AG08396 (cell line): ENCODE results near the gene GGT5.
A peak's percentile ranks its signal among the peaks of the same experiment; 100 is the strongest.
"Not testable (repeated sequence)": the region's sequence is repeated elsewhere in the genome, so short reads cannot be mapped to it uniquely, and the experiment has no call there.

Source experiments
- DNase-seq: peaks from one replicate; pipeline ENCODE4 v3.0.0; 2012; ENCODE audit warnings: low spot score, mixed read lengths

The GGT5 gene

DNA sequence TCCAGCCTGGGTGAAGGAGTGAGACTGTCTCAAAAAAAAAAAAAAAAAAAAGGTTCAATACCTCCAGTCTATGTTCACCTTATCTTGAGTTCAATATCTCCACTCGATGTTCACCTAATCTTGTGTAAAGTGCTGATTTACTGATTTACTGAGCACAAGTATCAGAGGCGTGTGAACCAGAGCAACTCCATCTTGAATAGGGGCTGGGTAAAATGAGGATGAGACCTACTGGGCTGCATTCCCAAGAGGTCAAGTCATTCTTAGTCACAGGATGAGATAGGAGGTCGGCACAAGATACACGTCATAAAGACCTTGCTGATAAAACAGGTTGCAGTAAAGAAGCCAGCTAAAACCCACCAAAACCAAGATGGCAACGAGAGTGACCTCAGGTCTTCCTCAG is 41.0 kb downstream of the GGT5 start:
- DNase-seq, result not testable (repeated sequence)

DNA sequence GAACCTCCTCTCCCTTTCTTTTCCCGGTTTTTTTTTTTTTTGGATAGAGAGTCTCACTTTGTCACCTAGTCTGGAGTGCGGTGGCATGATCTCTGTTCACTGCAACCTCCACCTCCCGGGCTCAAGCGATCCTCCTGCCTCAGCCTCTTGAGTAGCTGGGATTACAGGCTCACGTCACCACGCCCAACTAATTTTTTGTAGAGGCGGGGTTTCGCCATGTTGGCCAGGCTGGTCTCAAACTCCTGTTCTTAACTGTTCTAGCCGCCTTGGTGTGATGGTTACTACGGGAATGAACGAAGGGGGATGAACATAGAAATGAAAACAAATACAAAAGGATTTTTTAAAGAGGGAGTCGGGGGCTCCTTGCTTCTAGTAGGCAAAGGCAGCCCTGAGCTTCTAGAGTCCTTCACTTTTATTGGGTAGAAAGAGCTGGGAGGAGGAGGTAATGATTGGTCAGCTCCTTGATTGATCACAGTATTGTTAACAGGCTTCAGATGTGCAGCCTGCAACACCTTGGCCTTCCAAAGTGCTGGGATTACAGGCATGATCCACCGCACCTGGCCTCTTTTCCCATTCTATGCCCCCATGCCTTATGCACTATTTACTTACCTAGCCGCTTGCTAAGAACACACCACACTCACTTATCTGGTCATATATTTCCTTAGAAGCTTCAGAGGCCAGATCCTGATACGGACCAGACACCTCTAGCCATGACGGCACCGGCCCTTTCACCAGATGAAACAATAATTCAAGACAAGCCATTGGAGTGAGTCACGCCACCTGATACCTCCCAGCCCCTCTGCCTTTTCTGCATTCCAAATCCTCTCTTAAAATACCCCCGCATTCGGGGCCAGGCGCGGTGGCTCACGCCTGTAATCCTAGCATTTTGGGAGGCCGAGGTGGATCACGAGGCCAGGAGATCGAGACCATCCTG is 42.9 kb downstream of the GGT5 start:
- DNase-seq, result no peak

DNA sequence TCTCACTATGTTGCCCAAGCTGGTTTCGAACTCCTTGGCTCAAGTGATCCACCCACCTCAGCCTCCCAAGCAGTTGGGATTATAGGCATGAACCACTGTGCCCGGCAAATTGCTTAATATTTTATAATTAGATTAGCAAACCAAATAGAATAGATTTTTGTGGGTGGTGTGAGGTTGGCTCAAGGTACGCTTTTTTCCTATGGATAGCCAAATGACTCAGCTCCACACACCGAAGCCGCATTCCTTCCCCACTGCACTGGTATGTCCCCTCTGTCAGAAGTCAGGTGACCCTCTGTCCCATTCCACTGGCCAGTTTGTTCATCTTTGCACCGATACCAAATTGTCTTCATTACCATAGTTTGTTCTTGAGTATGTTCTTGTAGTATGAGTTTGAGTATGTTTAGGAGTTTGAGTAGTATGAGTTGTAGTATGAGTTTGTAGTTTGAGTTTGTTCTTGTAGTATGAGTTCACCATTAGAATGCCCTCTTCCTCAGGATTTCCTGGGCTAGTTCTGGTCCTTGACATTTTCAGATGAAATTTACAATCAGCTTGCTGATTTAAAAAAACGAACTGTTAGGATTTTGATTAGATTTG is 44.2 kb downstream of the GGT5 start:
- DNase-seq, result peak; percentile 58

DNA sequence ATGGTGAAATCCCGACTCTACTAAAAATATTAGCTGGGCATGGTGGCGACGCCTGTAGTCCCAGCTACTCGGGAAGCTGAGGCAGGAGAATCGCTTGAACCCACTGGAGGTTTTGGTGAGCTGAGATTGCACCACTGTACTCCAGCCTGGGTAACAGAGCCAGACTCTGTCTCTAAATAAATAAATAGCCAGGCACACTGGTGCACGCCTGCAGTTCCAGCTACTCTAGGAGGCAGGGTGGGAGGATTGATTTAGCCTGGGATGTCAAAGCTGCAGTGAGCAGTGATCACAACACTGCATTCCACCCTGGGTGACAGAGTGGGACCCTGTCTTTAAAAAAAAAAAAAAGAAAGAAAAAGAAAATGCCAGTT is 46.2 kb downstream of the GGT5 start:
- DNase-seq, result no peak

DNA sequence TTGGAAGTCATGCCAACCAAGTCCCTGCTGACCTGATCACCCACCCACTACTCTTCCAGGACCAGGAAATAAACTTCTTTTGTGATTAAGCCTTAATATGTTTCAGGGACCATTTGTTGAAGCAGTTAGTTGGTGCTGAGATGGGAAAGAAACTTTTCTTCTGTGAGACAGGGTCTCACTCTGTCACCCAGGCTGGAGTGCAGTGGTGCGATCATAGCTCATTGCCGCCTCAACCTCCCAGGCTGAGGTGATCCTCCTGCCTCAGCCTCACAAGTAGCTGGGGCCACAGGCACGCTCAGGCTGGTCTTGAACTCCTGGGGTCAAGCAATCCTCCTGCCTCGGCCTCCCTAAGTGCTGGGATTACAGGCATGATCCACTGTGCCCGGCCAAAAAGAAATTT is 53.0 kb downstream of the GGT5 start:
- no peak for DNase-seq

DNA sequence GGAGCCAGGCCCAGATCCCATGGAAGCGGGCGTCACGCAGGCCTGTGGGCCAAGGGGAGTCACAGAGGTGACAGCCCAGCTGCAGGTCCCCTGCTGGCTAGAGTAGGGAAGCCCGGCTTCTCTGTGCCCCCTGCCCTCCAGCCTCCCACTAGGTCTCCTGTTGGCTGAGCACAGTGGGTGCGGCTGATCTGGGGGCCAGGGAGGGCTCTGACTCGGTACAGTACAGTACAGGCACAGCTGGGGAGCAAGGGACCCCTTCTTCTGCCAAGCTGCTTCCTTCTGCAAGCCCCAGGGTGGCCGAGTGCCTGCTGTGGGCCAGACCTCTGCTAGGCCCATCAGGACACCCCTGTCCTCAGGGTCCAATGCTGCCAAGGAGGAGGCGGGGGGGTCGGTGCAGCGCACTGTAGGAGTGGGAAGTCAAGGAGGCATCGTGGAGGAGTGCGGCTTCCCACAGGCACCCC is 53.5 kb downstream of the GGT5 start:
- no peak for DNase-seq

DNA sequence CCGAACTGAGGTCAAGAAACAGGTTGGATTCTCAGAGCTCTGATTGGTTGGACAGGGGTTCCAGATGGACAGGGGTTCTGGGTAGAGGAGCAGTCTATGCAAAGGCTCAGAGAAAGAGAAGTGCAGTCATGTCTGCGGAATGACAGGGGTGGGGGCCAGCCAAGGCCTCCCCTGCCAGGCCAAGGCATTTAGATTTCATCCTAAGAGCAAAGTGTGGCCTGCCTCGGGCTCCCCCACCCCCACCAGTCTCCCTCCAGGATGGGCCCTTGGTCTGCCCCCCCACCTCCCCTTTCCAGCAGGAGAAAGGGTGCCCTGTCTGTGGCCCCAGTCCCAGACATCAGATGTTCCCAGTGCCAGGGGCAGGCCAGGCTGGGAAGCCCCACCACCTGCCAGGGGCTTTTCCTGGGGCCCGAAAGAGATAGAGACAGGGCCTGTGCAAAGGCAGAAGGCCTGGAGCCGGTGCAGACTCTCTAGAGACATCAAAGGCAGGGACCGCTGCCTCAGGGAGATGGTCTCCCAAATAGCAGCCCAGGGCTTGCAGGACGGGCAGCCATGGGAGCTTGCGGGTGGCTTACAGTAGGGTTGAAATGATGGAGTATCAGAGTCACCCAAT is 54.2 kb downstream of the GGT5 start:
- no peak for DNase-seq

DNA sequence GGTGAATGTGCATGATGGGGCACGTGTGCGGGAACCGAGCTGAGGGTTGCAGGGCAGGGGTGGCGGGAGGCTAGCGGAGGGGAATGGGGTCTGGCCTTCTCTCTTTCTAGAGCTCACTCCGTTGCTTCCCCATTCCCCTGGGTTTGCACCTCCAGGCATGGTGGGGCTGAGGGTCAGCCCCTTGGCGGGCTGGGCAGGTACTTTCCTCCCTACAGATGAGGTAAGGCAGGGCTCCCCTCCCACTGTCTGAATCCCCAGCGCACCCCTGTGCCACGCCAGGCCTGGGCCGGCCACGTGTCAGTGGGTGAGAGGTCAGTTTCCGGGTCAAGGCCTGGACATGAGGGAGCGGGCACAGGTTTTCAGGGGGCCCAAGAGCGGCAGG is 54.7 kb downstream of the GGT5 start:
- DNase-seq, result no peak

DNA sequence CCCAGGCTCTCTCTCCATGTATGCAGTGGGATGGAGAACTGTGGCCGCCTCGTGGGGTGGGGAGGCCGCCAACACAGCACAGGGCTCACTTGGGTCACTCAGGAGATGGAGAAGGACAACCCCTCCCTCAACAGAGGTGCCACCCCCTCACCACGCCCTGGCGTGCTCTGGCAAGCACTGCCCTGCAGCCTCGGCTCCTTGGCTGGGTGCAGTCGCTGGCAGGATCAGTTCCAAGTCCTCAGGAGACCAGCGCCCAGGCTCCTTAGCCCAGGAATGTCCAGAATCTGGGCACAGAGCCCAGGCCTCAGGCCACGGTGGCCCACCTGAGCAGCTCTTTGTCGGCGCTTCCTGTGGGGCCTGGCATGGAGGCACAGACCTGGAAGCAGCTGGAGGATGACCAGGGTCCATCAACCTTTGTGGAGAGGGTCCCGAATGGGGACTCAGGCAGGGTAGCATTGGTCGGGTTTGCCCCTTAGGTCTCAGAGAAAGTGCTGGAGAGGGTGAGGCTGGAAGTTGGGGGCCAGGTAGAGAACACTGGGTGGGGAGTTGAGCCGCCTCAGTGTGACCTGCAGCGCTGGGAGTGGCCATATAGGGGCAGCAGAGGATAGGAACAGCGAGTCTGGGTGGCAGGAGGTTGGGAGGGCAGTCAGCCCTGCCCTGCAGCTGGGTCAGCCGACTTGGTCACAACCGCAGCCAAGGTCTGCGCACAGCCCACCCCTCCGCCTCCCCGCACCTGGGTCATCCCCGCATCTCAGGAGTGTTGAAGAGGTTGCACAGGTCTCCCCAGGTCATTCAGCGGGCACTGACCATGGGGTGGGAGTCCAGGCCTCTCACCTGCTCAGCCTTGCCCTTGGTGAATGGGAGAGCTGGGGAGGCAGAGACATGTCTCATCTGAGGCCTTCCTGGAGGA is 55.4 kb downstream of the GGT5 start:
- peak; percentile 93 for DNase-seq

DNA sequence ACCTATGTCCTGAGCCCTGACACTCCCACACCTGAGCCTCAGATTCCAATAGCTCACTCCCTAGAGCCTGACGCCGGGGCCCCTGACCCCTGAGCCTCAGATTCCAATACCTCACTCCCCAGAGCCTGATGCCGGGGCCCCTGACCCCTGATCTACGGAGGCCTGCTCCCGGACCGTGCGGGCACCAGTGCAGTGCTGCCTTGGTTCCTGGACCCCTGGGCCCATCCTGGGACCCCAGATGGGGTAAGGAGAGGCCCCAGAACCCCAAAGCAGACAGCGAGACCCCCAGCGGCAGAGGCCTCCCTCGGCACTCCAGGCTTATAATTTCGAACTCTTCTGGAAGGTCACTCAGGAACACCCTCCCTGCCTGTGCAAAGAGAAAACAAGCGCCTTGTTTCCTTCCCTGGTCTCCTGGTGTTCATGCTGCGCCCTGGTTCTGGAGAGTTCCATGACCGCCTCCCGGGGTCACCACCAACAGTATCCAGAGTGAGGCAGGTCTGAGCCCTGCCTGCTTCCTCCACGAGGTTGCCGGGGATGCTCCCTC is 56.1 kb downstream of the GGT5 start:
- DNase-seq, result no peak

DNA sequence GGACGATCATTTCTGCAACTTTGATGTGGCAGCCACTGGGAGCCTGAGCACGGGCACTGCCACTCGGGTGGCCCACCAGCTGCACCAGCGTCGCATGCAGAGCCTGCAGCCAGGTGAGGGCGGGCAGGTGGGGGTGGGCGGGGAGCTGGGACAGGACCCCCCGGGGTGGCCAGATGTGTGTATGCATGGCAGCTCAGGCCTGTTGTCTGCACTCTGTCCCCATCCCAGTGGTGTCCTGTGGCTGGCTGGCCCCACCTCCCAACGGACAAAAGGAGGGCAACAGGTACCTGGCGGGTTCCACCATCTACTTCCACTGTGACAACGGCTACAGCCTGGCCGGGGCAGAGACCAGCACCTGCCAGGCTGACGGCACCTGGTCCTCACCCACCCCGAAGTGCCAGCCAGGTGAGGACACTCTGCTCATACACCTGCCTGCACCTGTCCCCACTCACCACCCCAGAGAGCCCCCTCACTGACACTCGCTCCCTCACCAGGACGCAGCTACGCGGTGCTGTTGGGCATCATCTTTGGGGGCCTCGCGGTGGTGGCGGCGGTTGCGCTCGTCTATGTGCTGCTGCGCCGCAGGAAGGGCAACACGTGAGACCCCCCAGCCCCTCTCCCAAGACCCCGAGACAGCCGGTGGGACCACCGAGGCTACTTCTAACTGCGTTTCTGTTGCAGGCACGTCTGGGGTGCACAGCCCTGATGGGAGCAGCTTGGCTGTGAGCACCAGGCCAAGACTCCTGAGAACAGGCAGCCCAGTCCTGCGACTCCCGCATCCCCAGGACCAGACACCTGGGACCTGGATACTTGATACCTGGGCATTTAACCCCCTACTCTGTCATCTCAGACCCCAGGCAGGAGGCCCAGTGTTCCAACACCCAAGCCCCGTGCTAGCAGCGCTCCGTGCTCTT is 56.9 kb downstream of the GGT5 start:
- DNase-seq, result no peak

DNA sequence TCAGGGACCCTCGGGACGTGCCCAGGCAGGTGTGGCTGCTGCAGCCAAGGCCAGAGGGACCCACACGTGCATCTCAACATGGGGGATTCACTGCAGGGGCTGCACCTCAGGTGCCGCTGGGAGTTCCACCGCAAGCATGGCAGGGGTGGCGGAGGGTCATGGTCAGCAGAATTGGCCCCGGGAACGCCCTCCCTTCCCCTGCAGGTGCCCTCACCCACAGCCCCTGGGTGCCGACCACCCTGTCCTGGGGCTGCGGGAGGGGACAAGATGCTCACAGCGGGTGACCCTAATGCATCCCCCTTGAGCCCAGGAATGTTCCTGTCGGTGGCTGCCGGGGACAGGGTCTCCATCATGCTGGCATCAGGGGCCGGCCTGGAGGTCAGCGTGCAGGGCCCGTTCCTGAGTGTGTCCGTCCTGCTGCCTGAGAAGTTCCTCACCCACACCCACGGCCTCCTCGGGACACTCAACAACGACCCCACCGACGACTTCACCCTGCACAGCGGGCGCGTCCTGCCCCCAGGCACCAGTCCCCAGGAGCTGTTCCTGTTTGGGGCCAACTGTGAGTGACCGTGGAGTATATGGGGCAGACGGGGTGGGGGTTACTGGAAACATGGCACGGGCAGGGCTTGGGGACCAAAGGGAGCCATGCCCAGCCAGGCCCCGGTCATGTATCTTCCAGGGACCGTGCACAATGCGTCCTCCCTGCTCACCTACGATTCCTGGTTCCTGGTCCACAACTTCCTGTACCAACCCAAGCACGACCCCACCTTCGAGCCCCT is 57.8 kb downstream of the GGT5 start:
- DNase-seq, result no peak

DNA sequence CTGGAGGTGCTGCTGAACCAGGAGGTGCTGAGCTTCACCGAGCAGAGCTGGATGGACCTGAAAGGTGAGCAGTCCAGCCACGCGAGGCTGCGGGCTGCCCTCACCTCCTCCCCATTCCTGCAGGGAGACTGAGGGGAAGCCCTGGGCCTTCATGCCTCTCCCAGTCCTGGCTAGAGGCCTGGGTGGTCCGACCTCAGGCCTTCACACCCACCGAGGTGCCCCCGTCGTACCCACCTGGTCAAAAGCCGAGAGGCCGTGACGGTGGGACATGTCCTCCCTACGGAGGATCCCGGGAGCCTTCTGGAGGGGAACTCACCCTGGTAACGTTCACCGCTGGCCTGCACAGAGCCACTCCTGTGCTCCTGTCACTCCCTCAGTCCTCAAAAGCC is 58.5 kb downstream of the GGT5 start:
- no peak for DNase-seq

DNA sequence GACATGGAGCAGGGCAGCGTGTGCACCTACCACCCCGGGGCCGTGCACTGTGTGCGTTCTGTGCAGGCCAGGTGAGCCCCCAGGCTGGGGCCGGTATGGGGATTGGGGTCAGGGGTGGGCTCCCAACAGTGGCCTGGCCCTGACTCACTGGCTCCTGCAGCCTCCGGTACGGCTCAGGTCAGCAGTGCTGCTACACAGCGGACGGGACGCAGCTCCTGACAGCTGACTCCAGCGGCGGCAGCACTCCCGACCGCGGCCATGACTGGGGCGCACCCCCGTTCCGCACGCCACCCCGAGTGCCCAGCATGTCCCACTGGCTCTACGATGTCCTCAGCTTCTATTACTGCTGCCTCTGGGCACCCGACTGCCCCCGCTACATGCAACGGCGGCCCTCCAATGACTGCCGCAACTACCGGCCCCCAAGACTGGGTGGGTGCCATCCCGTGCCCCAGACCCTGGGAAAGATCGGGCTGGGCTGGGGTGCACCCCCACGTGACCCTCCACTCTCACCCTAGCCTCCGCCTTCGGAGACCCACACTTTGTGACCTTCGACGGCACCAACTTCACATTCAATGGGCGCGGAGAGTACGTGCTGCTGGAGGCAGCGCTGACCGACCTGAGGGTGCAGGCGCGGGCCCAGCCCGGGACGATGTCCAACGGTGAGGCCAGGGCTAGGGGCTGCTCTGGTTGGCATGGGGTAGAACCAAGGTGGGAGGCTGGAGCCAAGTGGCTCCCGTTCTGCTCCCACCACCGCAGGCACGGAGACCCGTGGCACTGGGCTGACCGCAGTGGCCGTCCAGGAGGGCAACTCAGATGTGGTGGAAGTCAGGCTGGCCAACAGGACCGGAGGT is 59.2 kb downstream of the GGT5 start:
- DNase-seq, result no peak

DNA sequence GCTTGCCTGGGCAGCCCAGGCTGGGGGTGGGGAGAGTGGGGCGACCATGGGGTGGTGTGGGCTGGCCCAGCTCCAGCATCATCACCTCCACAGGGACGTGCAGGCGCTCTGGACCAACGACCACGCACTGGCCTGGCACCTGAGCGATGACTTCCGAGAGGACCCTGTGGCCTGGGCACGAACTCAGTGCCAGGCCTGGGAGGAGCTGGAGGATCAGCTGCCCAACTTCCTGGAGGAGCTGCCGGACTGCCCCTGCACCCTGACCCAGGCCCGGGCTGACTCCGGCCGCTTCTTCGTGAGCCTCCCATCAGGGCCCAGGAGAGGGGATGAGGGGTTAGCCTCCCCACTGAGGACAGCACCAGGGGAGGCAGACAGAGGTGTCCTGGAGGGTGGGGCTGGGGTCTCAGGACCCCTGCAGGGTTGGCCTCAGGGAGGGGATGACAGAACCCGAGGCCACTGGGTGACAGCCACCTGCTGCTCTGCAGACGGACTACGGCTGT is 59.8 kb downstream of the GGT5 start:
- DNase-seq, result no peak

DNA sequence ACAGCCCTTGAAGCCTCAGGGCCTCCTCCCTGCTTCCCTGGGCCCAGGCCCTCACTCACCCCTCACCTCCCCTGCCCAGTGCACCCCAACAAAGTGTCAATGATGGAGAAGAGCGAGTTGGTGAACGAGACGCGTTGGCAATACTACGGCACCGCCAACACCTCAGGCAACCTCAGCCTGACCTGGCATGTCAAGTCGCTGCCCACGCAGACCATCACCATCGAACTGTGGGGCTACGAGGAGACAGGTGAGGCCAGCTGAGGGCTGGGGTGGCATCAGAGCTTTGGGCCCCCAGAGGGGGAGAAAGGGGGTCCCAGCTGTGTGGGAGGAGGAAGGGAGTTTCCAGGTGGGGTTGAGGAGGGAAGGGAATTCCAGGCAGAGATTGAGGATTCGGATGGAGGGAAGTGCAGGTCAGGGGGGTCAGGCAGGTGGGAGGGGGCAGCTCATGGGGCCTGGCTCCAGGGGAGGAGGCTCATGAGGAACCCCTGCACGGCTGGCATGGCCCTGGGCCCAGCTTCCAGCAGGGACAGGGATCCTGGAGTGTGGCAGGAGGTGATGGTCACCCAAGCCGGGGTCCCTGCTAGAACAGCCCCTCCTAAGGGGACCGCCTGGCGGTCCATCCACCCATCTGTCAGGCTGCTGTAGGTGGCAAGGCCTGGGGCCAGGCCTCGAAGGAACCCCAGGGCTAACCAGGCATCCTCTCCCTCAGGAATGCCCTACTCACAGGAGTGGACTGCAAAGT is 60.7 kb downstream of the GGT5 start:
- no peak for DNase-seq

DNA sequence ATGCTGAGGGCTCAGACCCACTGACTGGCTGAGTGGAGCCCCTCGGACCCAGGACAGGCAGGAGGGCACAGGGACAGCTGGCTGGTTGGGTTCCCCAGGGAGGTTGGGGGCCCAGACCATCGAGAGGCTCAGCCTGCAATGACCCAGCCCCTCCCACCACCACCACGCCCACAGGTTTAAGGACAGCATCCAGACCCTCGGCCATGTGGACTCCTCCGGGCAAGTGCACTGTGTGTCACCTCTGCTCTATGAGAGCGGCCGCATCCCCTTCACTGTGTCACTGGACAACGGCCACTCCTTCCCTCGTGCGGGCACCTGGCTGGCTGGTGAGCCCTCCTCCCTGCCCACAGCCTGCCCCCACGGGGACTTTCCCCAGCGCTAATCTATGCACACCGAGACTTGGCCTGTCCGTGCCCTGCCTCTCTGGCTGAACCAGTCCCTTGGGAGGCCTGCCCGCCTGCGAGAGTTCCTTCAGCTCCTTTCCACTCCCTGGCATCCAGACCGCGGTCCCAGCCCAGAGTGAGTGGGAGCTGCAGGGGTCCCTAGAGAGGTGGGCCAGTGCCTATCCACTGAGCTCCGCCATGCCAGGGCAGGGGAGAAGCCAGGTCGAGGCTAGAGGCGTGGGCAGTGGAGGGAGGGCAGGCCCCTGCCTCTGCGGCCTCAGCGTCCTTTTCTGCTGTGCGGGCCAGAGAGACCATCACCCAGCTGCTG is 61.4 kb downstream of the GGT5 start:
- DNase-seq, result no peak

DNA sequence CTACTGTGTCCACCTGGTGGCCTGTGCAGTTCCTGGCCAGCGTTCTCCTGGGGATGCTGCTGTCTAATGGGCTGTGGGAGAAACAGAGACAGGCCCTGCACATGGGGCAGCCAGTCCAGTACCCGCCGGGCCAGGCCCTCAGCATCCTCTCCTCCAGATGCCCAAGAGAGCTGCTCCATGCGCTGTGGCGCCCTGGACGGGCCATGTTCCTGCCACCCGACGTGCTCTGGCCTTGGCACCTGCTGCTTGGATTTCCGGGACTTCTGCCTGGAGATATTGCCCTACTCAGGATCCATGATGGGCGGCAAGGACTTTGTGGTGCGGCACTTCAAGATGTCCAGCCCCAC is 62.0 kb downstream of the GGT5 start:
- DNase-seq, result not testable (repeated sequence)
